Measurements from ENCODE around the gene ITIH5.
A peak's percentile ranks its signal among the peaks of the same experiment; 100 is the strongest.
"Not testable (repeated sequence)": the region's sequence is repeated elsewhere in the genome, so short reads cannot be mapped to it uniquely, and the experiment has no call there.

The ITIH5 gene

DNA sequence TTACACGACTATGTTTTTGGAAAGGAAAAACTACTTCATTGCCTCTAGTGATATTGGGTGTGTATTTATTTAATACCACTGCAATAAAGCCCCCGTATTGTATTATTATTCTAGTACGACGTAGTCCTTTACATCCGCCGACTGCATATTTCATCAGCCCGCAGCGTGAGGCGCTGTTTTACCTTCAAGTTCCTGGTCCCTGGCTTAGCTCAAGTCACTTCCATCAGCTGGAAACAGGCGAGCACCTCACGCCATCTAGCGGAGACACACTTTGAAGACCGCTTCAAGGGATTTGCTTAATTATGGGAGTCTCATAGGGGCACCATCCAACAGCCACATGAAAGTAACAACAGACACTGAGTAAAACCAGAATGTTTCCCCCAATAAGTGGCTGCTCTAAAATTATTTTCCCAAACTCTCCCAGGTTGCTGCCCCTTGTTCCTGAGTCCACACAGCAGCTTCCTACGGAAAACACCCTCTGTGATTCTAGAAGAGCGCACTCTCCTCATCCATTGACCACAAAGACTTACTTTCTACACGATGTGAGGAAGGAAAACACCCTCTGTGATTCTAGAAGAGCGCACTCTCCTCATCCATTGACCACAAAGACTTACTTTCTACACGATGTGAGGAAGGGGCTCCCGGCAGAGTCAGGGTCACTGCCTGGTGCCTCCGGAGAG lies 20.6 kb upstream of the ITIH5 start:
- peak; percentile 56 for DNase-seq

DNA sequence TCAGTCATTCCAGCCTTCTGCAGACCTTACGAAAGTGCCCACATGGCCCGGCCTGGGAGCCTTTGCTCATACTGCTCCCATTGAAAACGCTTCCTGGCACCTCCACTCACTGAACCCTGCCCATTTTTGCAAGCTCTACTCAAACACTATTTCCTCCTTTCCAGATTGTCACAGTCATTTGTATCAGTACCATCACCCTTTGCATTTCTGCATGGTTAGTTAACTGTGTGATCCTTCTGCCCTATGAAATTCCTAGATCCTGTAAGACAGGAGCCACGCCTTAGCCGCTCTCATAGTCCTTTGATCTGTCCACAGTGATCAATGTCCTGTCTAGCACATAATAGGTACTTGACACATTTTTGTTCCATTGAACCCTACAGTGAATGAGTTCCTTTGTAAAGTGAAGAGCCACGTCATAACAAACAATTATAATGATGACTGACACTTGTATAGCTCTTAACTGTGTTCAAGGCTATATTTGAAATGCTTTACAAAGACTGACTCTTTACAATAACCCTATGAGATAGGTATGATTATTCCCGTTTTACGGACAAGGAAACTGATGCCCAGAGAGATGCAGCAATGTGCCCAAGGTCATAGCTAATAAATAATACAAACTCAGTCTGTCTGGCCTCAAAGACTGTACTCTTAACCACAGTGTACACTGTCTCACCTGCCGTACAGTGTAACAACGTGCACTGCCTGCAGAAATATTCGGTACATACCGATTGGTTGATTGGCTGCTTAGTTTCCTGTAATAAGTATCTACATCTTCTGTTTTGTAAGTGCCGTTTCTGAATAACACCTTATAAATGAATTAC lies 19.8 kb upstream of the ITIH5 start:
- no peak for DNase-seq

DNA sequence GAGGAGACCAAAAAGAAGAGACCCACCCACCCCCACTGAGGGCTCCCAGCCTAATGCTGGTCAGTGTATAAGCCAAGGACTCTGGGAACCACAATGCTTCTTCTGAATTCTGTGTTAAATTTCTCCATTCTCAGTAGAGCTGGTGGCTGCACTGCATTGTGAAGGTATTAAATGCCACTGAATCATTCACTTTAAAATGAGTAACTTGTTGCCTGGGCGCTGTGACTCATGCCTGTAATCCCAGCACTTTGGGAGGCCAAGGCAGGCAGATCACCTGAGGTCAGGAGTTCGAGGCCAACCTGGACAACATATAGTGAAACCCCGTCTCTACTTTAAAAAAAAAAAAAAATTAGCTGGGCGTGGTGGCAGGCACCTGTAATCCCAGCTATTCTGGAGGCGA lies 13.3 kb upstream of the ITIH5 start:
- DNase-seq = not testable (repeated sequence)

DNA sequence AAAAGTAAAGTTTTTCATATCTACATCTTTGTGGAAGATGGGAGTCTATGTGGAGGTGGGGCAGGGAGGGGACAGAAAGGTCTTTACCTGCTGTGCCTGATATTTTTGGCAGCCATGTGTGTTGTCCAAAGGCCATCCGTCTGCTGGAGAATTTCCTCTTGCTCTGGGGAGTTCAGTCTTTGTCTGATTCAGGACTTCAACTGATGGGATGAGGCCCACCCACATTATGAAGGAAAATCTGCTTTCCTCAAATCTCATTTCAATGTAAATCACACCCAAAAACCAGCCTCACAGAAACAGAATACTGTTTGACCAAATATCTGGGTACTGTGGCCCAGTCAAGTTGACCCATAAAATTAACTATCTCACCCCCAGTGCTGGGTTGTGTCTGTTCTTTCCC lies 12.5 kb upstream of the ITIH5 start:
- no peak for DNase-seq

DNA sequence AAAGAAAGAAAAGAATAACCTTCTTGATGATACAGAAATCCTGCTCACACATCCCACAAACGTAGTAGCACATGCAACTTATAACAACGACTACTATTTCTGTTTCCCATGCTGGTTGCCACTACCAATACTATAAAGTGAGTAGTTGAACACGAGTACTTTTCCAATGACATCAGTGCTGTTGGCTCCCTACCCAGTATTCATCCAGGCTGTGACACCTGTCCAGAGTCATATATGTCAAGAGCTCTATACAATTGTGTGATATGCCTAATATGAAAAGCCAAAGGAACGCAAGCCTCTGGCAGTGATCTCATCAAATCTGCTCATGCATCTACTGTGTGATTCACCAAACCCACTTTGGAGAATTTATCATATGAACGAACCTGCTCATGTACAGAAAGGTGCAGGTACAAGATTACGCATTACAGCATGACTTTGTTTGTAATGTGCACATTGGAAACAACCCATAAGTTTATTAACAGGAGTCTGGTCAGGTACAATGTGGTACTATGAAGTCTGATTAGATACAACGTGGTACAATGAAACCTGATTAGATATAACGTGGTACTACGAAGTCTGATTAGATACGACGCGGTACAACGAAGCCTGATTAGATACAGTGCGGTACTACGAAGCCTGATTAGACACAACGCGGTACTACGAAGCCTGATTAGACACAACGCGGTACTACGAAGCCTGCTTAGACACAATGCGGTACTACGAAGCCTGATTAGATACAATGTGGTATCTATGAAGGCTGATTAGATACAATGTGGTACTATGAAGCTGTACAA lies 5.8 kb upstream of the ITIH5 start:
- no peak for DNase-seq

DNA sequence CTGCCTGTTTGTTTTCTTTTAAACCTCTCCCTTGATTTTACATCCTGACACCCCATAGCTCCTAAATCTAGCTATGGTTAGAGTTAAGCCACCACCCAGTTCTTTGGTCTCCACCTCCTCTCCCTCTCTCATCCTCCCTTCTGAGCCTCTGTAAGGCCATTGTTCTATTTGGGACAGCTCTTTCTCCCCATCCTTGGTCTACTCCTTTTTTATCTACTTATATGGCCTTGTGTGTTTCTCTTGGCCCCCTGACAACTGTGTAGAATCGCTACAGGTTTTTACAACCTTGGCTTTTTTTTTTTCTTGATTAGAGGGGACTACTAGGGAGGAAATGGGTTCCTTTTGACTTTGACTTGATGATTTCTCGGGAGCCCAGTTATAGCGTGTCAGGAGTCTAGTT lies 3.4 kb upstream of the ITIH5 start:
- DNase-seq = no peak

DNA sequence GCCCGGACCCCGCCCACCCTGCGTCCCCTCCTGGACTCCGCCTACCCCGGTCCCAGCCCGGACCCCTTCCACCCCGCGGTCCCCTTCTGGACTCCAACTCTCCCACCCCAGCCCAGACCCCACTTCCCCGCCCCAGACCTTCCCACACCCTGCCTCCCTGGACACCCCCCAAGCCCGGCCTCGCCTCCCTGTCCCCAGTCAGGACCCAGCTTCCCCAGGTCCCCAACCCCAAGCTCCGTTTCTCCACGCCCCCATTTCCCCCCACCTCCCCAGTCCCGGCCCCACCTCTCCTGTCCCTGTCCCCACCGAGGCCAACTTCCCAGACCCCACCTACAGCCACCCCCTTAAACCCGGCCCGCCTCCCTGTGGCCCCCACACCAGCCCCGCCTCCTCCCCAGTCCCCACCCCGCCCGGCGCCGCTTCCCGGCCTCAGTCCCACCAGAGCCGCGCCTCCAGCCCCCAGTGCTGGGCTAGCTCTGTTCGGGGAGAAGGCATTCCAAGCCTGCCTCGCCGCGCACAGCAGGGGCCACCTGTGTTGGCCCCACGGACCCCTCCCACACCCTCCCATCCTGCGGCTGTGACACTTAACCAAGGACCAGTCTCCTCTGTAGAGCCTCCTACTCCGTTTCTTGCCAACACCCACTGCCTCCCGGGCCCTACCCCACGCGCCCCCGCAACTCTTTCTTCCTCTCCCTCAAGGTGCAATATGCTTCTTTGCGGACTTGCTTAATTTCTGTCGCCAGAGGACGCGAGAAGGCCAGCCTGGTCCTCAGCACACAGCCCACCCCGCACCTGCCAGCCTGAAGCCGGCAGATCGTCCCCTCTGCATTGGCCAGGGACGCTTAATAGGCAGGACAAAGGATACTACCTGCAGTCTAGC lies 736 bp upstream of the ITIH5 start:
- DNase-seq = no peak

DNA sequence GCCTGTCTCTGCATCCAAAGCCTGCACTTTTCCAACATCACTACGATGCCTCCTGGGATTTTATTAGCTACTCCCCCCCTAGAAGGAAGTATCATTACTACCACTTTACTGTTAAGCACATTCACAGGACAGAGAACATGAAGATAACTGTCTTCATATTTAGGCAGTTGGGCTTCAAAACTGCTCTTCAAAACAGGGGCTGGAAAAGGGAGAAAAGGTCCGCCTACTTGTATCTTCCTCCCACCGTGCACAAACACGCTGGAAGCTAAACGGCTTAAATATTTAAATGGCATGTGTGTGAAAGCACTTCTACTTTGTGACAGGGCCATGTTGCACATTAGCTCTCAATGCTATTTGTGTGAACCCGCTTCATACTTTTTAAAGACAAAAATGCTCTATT lies 999 bp downstream of the ITIH5 start:
- no peak for DNase-seq

DNA sequence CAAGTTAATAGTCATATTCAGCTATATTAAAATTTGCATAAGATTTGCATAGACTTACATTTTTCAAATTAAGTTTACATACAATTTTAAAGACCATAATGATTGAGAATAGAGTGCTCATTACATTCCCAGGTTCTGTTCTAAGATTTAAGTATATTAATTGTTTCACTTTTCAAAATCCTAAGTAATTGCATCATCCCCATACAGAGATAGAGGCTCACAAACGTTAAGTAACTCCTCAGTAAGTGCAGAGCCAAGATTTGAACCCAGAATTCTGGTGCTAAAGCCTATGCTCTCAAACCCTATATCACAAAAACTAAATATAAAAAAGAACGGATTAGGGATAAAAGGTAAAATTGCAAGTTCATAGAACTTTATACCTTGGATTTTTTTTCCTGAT lies 2.1 kb downstream of the ITIH5 start:
- DNase-seq = no peak

DNA sequence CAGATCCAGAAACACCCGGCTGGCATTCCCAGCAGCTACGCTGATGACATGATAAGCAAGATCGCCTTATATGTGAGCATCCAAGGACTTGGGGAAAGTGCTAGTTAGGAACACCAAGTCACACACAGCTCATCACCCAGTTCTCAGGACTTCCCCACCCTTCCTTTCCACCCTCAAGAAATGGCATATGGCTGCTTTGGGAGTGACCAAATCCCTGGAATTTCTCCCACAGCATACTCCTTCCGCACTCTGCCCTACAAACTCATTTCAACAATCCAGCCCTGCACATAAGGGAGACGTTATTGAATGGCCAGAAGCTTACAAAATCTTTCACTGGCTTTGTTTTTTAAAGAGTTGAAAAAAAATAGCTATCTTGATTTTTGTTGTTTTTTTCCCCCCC lies 4.2 kb downstream of the ITIH5 start:
- DNase-seq = no peak

DNA sequence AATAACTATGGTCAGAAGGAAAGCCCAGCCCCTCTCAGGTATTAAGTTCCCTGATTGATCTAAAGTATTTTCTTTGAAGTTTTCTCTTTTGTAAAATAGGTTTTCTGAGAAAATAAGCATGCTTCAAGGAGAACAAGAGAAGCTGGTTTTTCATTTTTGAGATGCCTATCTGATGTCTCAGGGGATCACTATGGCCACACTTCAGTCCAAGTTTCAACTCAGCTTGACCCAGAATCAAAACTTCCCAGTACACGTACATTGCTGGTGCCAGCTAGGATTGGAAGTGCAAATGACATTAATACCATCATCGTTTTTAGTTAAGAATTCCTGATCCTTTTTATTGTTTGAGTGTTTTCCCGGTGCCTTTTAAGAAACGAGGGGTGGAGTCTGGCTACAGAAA lies 7.2 kb downstream of the ITIH5 start:
- no peak for DNase-seq

DNA sequence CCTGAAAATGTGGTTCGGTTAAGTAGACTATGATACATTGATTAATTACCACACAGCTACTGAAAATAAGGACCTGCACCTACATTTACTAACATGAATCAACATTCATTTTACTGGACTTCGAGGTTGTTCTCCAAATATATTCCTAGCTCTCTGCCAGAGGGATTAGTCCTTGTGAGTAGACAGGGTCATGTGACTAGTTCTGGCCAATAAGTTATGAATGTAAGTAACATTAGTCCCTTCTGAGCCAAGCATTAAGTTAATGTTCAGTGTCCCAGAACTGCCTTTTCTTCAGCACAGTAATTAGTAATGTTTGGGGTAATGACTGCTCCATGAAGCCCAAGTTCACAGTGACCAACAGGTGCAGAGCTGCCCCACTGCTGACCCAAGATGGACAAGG lies 9.2 kb downstream of the ITIH5 start:
- DNase-seq = no peak

DNA sequence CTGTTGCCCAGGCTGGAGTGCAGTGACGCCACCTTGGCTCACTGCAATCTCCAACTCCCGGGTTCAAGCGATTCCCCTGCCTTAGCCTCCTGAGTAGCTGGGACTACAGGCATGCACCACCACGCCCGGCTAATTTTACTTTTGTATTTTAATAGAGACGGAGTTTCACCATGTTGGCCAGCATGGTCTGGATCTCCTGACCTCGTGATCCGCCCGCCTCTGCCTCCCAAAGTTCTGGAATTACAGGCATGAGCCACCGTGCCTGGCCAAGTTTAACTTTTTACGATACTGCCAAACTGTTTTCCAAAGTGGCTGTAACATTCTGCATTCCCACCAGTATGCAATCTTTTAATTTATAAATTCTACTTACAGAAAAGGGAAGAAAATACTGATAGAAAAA lies 9.7 kb downstream of the ITIH5 start:
- DNase-seq = not testable (repeated sequence)

DNA sequence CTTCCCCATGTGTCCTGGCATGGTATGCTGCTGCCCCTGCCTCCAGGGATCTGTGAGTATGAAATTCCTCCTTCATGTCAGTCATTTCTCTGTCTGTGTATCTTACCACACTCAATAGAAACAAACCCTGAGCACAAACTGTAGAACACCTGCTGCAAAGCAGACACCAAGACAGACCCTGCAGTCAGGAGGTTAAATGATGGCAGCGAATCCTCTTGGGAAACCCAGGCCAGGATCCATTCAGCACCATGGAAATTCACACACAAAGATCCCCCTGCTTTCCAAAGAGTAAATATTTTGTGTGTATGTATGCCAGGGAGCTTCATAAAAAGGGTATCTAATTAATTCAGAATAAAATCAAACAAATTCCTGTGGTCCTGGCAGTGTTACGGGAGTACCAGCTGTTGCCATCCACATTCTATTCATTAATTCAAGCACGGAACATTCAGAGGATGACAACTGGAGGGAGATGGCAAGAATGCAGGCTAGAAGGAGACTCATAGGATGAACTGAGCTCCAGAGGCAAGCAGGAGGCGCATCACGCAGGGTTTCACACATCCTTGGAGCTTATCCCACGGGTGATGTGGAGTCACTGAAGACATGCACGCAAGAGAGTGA lies 14.8 kb downstream of the ITIH5 start:
- no peak for DNase-seq

DNA sequence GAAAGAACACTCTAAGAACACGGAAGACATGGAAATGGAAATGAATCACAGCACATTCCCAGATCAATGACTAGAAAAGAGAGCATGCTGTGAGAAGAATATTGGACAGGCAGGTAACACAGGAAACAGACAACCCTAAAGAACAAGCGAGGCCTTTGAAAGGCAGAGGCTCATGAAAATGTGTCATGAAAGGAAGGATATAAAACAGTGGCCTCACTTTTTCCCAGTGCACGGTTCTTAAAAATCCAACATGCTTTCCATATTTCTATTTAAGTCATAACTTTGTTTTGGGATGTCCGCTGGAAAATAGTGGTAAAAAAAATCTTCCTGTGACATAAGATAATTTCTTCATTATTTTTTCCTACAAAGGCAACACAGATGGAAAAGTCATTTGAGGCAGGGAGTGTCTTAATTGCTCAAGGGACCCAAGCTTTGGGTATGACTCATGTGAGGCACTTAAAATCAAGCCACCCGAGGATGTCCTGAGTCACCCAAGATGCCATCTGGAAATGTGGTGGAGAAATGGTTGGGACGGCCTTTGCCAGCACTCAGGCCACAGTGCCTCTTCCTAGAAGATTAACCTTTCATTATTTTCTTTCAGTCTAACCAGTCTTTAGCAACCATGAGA lies 17.0 kb downstream of the ITIH5 start:
- no peak for DNase-seq

DNA sequence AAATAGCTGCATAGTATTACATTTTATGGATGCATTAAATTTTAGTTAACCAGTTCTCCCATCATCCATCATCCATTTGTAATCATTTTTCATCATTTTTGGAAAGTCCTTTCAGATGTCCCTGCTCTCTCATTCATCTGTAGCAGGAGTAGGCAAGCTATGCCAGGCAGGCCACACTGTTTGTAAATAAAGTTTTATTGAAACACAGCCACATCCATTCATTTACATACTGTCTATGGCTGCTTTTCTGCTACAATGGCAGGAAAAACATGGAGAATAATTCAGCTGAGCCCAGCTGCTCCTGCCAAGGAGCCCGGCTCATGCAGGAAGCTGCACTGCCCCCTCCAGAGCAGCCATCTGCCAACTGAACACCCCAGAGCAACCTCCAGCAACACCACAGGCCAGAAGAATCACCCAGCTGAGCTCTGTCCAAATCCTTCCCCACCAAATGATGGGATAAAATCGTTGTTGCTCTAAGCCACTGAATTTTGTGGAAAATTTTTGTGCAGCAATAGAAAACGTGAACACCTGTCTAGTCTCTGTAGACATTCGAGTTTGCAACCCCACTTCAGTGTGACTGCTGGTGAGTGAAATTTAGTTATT lies 19.6 kb downstream of the ITIH5 start:
- no peak for DNase-seq

DNA sequence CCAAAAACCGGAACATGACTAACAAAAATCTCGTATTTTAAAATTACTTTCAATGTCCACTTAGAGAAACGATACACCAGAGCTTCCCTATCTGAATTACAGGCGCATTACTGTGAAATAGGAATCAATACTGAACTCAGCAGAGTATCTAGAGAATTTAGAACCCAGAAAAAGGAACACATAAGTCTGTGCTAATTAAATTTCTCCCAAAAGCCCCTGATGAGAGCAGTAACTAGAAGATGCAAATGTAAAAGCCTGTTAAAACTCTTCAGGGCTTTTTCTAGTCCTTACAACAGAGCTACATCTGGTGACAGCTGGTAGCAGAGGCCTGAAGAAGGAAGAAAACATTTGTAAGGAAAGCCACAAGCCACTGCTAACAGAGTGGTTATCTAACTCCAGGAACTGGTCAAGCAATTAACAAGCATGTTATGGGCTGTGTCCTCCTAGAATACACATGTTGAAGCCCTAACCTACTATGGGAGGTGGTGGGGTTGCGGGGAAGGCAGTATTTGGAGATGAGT lies 24.2 kb downstream of the ITIH5 start:
- DNase-seq = no peak

DNA sequence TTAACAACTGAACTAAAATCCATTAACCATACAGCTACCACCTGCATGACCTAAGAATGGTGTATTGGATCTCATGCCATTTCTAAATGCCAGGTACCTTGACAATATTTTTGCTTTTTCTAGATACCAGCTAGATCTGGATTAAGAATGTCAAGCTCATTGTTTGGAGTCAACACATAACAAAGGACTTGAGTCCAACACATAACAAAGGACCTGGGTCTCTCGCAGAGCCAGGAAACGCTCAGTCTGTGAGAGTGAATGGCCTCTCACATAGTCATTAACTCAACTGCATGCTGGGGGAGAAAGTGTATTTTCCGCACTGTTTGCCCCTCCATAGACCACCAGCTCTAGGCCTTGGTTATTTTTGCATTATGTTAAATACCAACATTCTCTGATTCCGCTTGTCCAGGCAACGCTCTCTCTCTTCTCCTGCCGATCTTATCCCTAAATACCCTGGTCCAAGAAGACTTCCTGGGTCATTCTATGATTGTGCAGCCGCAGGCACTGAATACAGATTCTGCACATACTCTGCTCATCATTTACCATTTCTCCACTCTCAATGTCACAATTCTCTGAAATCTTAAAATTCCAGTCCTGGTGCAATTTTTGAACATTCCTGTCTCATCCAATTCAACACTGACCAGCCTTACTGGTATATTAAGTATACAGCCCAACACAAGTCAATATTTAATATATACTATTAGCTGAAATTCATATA lies 31.2 kb downstream of the ITIH5 start:
- DNase-seq = no peak

DNA sequence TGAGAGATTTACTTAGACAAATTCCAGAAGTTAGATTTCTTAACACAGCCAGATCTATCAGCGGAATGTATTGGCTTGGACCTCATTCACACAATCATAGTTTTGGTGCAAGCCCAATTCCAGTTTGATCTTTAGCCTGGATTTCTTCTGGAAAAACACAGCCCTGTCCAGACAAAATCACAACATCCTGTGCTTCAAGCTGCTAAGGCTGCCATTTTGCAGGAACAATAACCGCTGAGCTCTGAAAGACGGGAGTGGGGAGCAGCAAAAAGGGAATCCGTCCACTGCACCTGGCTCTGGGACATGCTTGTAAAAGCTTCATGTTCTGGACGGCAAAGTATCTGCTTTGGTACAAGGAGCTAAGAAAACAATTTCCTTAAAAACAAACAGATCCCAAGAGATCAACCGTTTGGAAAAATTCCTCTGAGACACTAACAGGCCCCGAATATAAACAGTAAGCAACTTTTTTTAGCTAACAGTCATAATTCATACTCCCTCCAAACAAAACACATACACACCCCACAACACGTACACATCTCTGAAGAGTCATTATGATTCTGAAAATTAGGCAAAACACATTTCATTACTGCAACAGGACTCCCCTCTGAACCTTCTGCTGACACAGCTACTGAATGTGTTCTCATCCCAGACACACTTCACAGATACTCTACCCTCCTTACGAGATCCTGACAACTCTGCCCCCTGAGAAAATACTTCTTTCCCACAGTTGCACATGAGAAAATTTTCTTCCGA lies 32.4 kb downstream of the ITIH5 start:
- no peak for DNase-seq

DNA sequence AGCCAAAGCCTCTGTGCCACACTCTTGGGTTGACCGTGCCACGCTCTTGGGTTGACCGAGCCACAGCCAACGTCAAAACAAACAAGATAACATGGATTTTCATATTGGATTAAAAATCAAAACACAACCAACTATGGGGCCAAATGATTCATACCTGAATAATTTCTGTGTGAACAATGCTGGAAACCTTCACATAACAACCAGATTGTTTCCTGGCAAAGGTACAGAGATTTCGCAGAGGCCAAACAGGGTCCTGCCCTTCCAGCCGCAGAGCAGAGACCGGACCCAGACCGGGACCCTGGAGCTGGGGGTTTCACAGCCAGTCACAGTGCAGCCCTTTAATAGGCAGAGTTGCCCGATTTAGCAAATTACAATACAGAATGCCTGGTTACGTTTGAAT lies 40.5 kb downstream of the ITIH5 start:
- DNase-seq = no peak

All from NCI-H1436 (cell line).